B cell (primary cell): Measurements from ENCODE around the gene DYRK2. TPM values are rescaled to one million over a fixed set of nuclear protein-coding genes. Genes with fewer than 3 reads are reported as not detected.

Source experiments
- ATAC-seq: fragments of 200-7000 bp; cut with Tn5 transposase; one replicate; pipeline ENCODE4 v1.10.0; 2021; ENCODE audit warnings: low read depth, mild to moderate bottlenecking, moderate number of reproducible peaks, moderate library complexity
- CTCF ChIA-PET: fragments of 350-600 bp; sonication (Branson Sonifier 250); formaldehyde crosslinking; loops from one replicate; lab custom pipeline; 2021; ENCODE audit warnings: antibody characterized with exemption, inconsistent platforms; lab: Charles Lee
- POLR2A ChIA-PET: fragments of 350-600 bp; sonication (Branson Sonifier 250); formaldehyde crosslinking; loops from one replicate; lab custom pipeline; 2021; ENCODE audit warnings: antibody characterized with exemption; lab: Charles Lee
- DNase-seq: peaks from one replicate; pipeline ENCODE4 v3.0.0; 2013
- H2AFZ ChIP-seq: 2 replicates; pipeline ENCODE4 v1.6.1; 2012; ENCODE audit warnings: mild to moderate bottlenecking, low read depth, low read length; ENCODE audit not compliant: insufficient read depth, poor library complexity, severe bottlenecking
- H3K27ac ChIP-seq, 2 donors: 1 replicate in 1 of 2; 2 replicates in 1 of 2; pipeline ENCODE4 v1.5.1; 2012 to 2013; ENCODE audit warnings: low read length in 2 of 2, mild to moderate bottlenecking in 2 of 2, moderate library complexity in 1 of 2
- H3K27me3 ChIP-seq, 4 experiments: fragments of 200-600 bp in 1 of 4; sonication (generic) in 1 of 4; replicated peaks in 1 of 4; 1 replicate in 2 of 4; 2 replicates in 2 of 4; pipeline versions ENCODE4 v1.6.1 to v1.7.0; 2013 to 2016; ENCODE audit warnings: low read length in 3 of 4, mild to moderate bottlenecking in 2 of 4, mixed read lengths in 1 of 4, moderate library complexity in 1 of 4; ENCODE audit not compliant: insufficient read depth in 4 of 4, control insufficient read depth in 3 of 4; ENCODE audit errors: control extremely low read depth in 1 of 4
- H3K36me3 ChIP-seq, 2 experiments: replicated peaks in 1 of 2; 1 replicate in 1 of 2; 2 replicates in 1 of 2; pipeline versions ENCODE4 v1.6.1 to v1.7.1; 2013; ENCODE audit warnings: low read length in 1 of 2; ENCODE audit not compliant: insufficient read depth in 2 of 2, control insufficient read depth in 1 of 2; ENCODE audit errors: control extremely low read depth in 1 of 2, extremely low read depth in 1 of 2
- H3K4me1 ChIP-seq, 2 donors: fragments of 200-600 bp in 1 of 2; sonication (generic) in 1 of 2; 1 replicate in 1 of 2; 2 replicates in 1 of 2; pipeline versions ENCODE4 v1.5.1 to v1.6.1; 2013 to 2017; ENCODE audit warnings: low read length in 2 of 2; ENCODE audit not compliant: control insufficient read depth in 2 of 2, insufficient read depth in 2 of 2
- H3K4me2 ChIP-seq: replicated peaks from 2 replicates; pipeline ENCODE3; 2012; ENCODE audit warnings: mild to moderate bottlenecking, low read depth, low read length; ENCODE audit not compliant: poor library complexity, severe bottlenecking
- H3K4me3 ChIP-seq, 5 experiments: fragments of 200-600 bp in 1 of 5; sonication (generic) in 1 of 5; 1 replicate in 3 of 5; 2 replicates in 2 of 5; pipeline versions ENCODE4 v1.5.1 to v1.7.0; 2011 to 2016; ENCODE audit warnings: low read length in 4 of 5, mild to moderate bottlenecking in 4 of 5, low read depth in 2 of 5, control low read depth in 1 of 5, moderate library complexity in 1 of 5; ENCODE audit not compliant: insufficient read depth in 1 of 5; ENCODE audit errors: control extremely low read depth in 1 of 5, extremely low read depth in 1 of 5
- H3K79me2 ChIP-seq: fragments of 200-600 bp; sonication (generic); one replicate; pipeline ENCODE4 v1.6.0; 2016; ENCODE audit warnings: low read length; ENCODE audit not compliant: control insufficient read depth, insufficient read depth
- H3K9ac ChIP-seq: fragments of 200-600 bp; sonication (generic); 2 replicates; pipeline ENCODE4 v1.6.1; 2017; ENCODE audit warnings: mild to moderate bottlenecking, low read length, moderate library complexity
- H3K9me3 ChIP-seq, 3 donors: one replicate each; pipeline versions ENCODE4 v1.6.1 to v1.7.1; 2013; ENCODE audit warnings: low read length in 2 of 3; ENCODE audit not compliant: control insufficient read depth in 2 of 3, insufficient read depth in 1 of 3; ENCODE audit errors: control extremely low read depth in 1 of 3
- H4K20me1 ChIP-seq: 2 replicates; pipeline ENCODE4 v1.6.0; 2012; ENCODE audit warnings: mild to moderate bottlenecking, low read length; ENCODE audit not compliant: insufficient read depth, control insufficient read depth, poor library complexity, severe bottlenecking
- H3K27ac Mint-ChIP-seq: one replicate; pipeline ENCODE4 v1.8.0; 2021; ENCODE audit warnings: mixed read lengths
- H3K27me3 Mint-ChIP-seq: one replicate; pipeline ENCODE4 v1.8.0; 2021; ENCODE audit warnings: mixed read lengths
- H3K4me1 Mint-ChIP-seq: one replicate; pipeline ENCODE4 v1.8.0; 2021; ENCODE audit warnings: mixed read lengths
- H3K4me3 Mint-ChIP-seq: one replicate; pipeline ENCODE4 v1.8.0; 2021; ENCODE audit warnings: mixed read lengths
- H3K9me3 Mint-ChIP-seq: one replicate; pipeline ENCODE4 v1.8.0; 2022; ENCODE audit warnings: mixed read lengths; ENCODE audit not compliant: insufficient read depth
- CTCF ChIP-seq: fragments of 200-600 bp; IDR thresholded peaks from one replicate; pipeline ENCODE4 v1.8.0; 2022; ENCODE audit warnings: antibody characterized with exemption, mild to moderate bottlenecking
- EZH2 ChIP-seq: IDR thresholded peaks from 2 replicates; pipeline ENCODE4 v1.6.1; 2012; ENCODE audit warnings: borderline replicate concordance, low read depth, mild to moderate bottlenecking, moderate library complexity, low read length; ENCODE audit not compliant: insufficient read depth, poor library complexity, severe bottlenecking
- WGBS: methylation state at CpG from one replicate; pipeline ENCODE4 v1.1.5; 2013; ENCODE audit warnings: missing lambda C conversion rate; ENCODE audit not compliant: insufficient coverage; 5-methylcytosine and 5-hydroxymethylcytosine counted together
- intact Hi-C: fragments of 100-400 bp; cut with micrococcal nuclease; formaldehyde crosslinking; loops from one replicate; pipeline ENCODE4 v1.10.0; 2022
- polyA plus RNA-seq: library from polyadenylated mRNA; depleted of rRNA; stranded (reverse); fragments of >200 nt; gene quantifications from 2 replicates; pipeline ENCODE4 v1.2.3, GENCODE V29; 2012
- total RNA-seq, 2 donors: library from RNA; stranded (reverse); fragments of 120-200 nt in 1 of 2; gene quantifications; 1 replicate in 1 of 2; 2 replicates in 1 of 2; pipeline versions ENCODE4 v1.2.3 to v1.2.4, GENCODE V29; 2013 to 2022

DYRK2 gene
- total and polyA plus RNA-seq, 2 donors (not counting 1 experiment from before 2014, with no cell fraction given), result 21.3 to 75.3 TPM

GRCh38 chr12:67665679-67666078 lies 17.1 kb downstream of the DYRK2 start:
- Mint-ChIP-seq H3K27me3 (no peaks in the 10 kb centered on the region), H3K4me1 (peaks cover 34% of the 10 kb centered on the region), H3K9me3 (no peaks in the 10 kb centered on the region), H3K4me3 (no peak overlapping the region), H3K27ac (no peak overlapping the region)
- WGBS, result 100% methylated on average over 1 of the region's 1 CpG
- ATAC-seq (no peak), DNase-seq (no peak)
- CTCF ChIA-PET, result no interaction called here
- no peak overlapping the region for H3K4me3 ChIP-seq
- H2AFZ ChIP-seq, result no peak overlapping the region
- POLR2A ChIA-PET, result no interaction called here
- H3K79me2 ChIP-seq, result peaks cover 4% of the 10 kb centered on the region
- H3K9me3 ChIP-seq, result no peaks in the 10 kb centered on the region
- no peaks in the 10 kb centered on the region for H3K4me1 ChIP-seq
- H3K27ac ChIP-seq, result no peak overlapping the region
- H3K36me3 ChIP-seq, result peaks cover 0 to 7% of the 10 kb centered on the region in 2 experiments
- TF ChIP-seq CTCF (no peak), EZH2 (no peak)
- H3K4me2 ChIP-seq, result no peak overlapping the region
- no peak overlapping the region for H3K9ac ChIP-seq
- intact Hi-C loops, result no loop called here
- peaks cover 47% of the 10 kb centered on the region for H4K20me1 ChIP-seq
- H3K27me3 ChIP-seq, result no peaks in the 10 kb centered on the region

GRCh38 chr12:67666605-67667004 lies 18.1 kb downstream of the DYRK2 start:
- peaks cover 0 to 3% of the 10 kb centered on the region in 2 experiments for H3K36me3 ChIP-seq
- Mint-ChIP-seq H3K27ac (no peak overlapping the region), H3K4me1 (peaks cover 27% of the 10 kb centered on the region), H3K4me3 (no peak overlapping the region), H3K9me3 (no peaks in the 10 kb centered on the region), H3K27me3 (no peaks in the 10 kb centered on the region)
- ATAC-seq (no peak), DNase-seq (no peak)
- no CpG with 5 or more reads among the region's 1 CpG for WGBS
- H3K27me3 ChIP-seq, result no peaks in the 10 kb centered on the region
- intact Hi-C loops, result no loop called here
- no peak overlapping the region for H3K4me3 ChIP-seq
- H2AFZ ChIP-seq, result no peak overlapping the region
- POLR2A ChIA-PET, result no interaction called here
- no peak overlapping the region for H3K4me2 ChIP-seq
- H4K20me1 ChIP-seq, result peaks cover 37% of the 10 kb centered on the region
- no peak overlapping the region for H3K27ac ChIP-seq
- CTCF ChIA-PET, result no interaction called here
- no peak overlapping the region for H3K9ac ChIP-seq
- H3K79me2 ChIP-seq, result no peaks in the 10 kb centered on the region
- H3K9me3 ChIP-seq, result no peaks in the 10 kb centered on the region
- H3K4me1 ChIP-seq, result no peaks in the 10 kb centered on the region
- TF ChIP-seq CTCF (no peak), EZH2 (no peak)
